Esophagus squamous epithelium (tissue), 4 donors: ENCODE measurements around the gene HSD17B4.

ENCODE experiments used
- CTCF ChIP-seq, 6 experiments: fragments of 450-650 bp in 4 of 6; fragments of 200-600 bp in 2 of 6; sonication (generic) in 2 of 6; IDR thresholded peaks; one replicate each; pipeline ENCODE4 v1.5.1; 2016 to 2019; ENCODE audit warnings: antibody characterized with exemption in 6 of 6, mild to moderate bottlenecking in 4 of 6, moderate library complexity in 4 of 6
- POLR2A ChIP-seq, 4 donors: fragments of 450-650 bp; IDR thresholded peaks; one replicate each; pipeline ENCODE4 v1.6.1; 2017; ENCODE audit warnings: antibody characterized with exemption in 4 of 4, mild to moderate bottlenecking in 4 of 4, moderate library complexity in 3 of 4

- TF ChIP-seq CTCF (IDR thresholded peaks at IDR 0.05): no peak
- TF ChIP-seq POLR2A (IDR thresholded peaks at IDR 0.05): no peak
Observed at GRCh38 chr5:119554597-119554996, 102.3 kb downstream of the HSD17B4 start.
